Body of pancreas (tissue), 4 donors: ENCODE measurements around the gene SDS.

Source experiments
- CTCF ChIP-seq, 7 experiments: fragments of 450-650 bp in 4 of 7; fragments of 200-600 bp in 3 of 7; sonication (generic) in 3 of 7; IDR thresholded peaks; one replicate each; pipeline ENCODE4 v1.5.1; 2016 to 2019; ENCODE audit warnings: antibody characterized with exemption in 7 of 7
- POLR2A ChIP-seq, 3 donors: fragments of 450-650 bp; IDR thresholded peaks; one replicate each; pipeline ENCODE4 v1.6.1; 2016; ENCODE audit warnings: antibody characterized with exemption in 3 of 3, mild to moderate bottlenecking in 2 of 3

GRCh38 chr12:113387631-113388030 is 16.1 kb downstream of the SDS start:
- TF ChIP-seq CTCF (IDR thresholded peaks at IDR 0.05) (no peak), POLR2A (IDR thresholded peaks at IDR 0.05) (no peak)
